Upper lobe of right lung (tissue), 1 donor: ENCODE measurements around the gene INMT. TPM values are rescaled to one million over a fixed set of nuclear protein-coding genes. Genes with fewer than 3 reads are reported as not detected.
A peak's percentile ranks its signal among the peaks of the same experiment; 100 is the strongest.

ENCODE experiments used
- ATAC-seq: fragments of 200-7000 bp; cut with Tn5 transposase; one replicate; pipeline ENCODE4 v1.9.1; 2020; ENCODE audit warnings: mild to moderate bottlenecking, moderate library complexity
- DNase-seq: peaks from one replicate; pipeline ENCODE4 v3.0.0-alpha.2; 2020
- H3K27ac ChIP-seq: fragments of 200-600 bp; one replicate; pipeline ENCODE4 v1.8.0; 2022
- H3K27me3 ChIP-seq: fragments of 200-600 bp; one replicate; pipeline ENCODE4 v1.8.0; 2022; ENCODE audit warnings: mild to moderate bottlenecking
- H3K36me3 ChIP-seq: fragments of 200-600 bp; one replicate; pipeline ENCODE4 v1.8.0; 2022
- H3K4me1 ChIP-seq: fragments of 200-600 bp; one replicate; pipeline ENCODE4 v1.8.0; 2022
- H3K4me3 ChIP-seq: fragments of 200-600 bp; one replicate; pipeline ENCODE4 v1.8.0; 2022; ENCODE audit warnings: mild to moderate bottlenecking
- H3K9me3 ChIP-seq: fragments of 200-600 bp; one replicate; pipeline ENCODE4 v1.8.0; 2022
- CTCF ChIP-seq: fragments of 200-600 bp; IDR thresholded peaks from one replicate; pipeline ENCODE4 v1.8.0; 2022; ENCODE audit warnings: antibody characterized with exemption
- intact Hi-C: fragments of 100-400 bp; cut with DNase I; formaldehyde crosslinking; loops from one replicate; pipeline ENCODE4 v1.11.0; 2022
- total RNA-seq: library from RNA; stranded (reverse); fragmentation: NEBNext Ultra II Directional; extraction: Animal tissue kit (Norgen Biotek cat#: 25700); gene quantifications from one replicate; pipeline ENCODE4 v1.2.1, GENCODE V29; 2021
- donor health status: DM: no; HTN: yes; CAD: no; lungs with severe emphysema.

Gene INMT
- total RNA-seq, 1 donor from 2014 or later: 501 TPM

- peak overlapping the region; percentile 24 for H3K27ac ChIP-seq
- H3K9me3 ChIP-seq: no peaks in the 10 kb centered on the region
- ATAC-seq (no peak), DNase-seq (no peak)
- no peak for TF ChIP-seq CTCF
- H3K36me3 ChIP-seq: no peaks in the 10 kb centered on the region
- H3K4me1 ChIP-seq: peaks cover 56% of the 10 kb centered on the region
- intact Hi-C loops: no loop called here
- no peak overlapping the region for H3K4me3 ChIP-seq
- H3K27me3 ChIP-seq: no peaks in the 10 kb centered on the region
Measured at GRCh38 chr7:30760514-30761213, 8.7 kb downstream of the INMT start.

- Histone ChIP-seq H3K4me3 (no peak overlapping the region), H3K27me3 (no peaks in the 10 kb centered on the region), H3K36me3 (no peaks in the 10 kb centered on the region), H3K9me3 (no peaks in the 10 kb centered on the region), H3K27ac (peak overlapping the region; percentile 25), H3K4me1 (peaks cover 56% of the 10 kb centered on the region)
- ATAC-seq (no peak), DNase-seq (no peak)
- TF ChIP-seq CTCF: no peak
- intact Hi-C loops: no loop called here
Measured at GRCh38 chr7:30761214-30762156, 9.6 kb downstream of the INMT start.

- no peak overlapping the region for H3K4me3 ChIP-seq
- H3K36me3 ChIP-seq: no peaks in the 10 kb centered on the region
- no peaks in the 10 kb centered on the region for H3K9me3 ChIP-seq
- peak; percentile 42 for ATAC-seq
- peaks cover 44% of the 10 kb centered on the region for H3K4me1 ChIP-seq
- no peak for TF ChIP-seq CTCF
- no peaks in the 10 kb centered on the region for H3K27me3 ChIP-seq
- DNase-seq: no peak
- intact Hi-C loops: no loop called here
- peak overlapping the region; percentile 33 for H3K27ac ChIP-seq
Measured at GRCh38 chr7:30764030-30764975, 12.4 kb downstream of the INMT start.

- ATAC-seq (peak; percentile 48), DNase-seq (no peak)
- H3K4me3 ChIP-seq: no peak overlapping the region
- H3K27me3 ChIP-seq: no peaks in the 10 kb centered on the region
- H3K9me3 ChIP-seq: no peaks in the 10 kb centered on the region
- no peaks in the 10 kb centered on the region for H3K36me3 ChIP-seq
- peaks cover 46% of the 10 kb centered on the region for H3K4me1 ChIP-seq
- peak overlapping the region; percentile 33 for H3K27ac ChIP-seq
- TF ChIP-seq CTCF: no peak
- intact Hi-C loops: no loop called here
Measured at GRCh38 chr7:30765408-30765807, 13.5 kb downstream of the INMT start.

- TF ChIP-seq CTCF: no peak
- Histone ChIP-seq H3K9me3 (no peaks in the 10 kb centered on the region), H3K27me3 (no peaks in the 10 kb centered on the region), H3K4me1 (peaks cover 19% of the 10 kb centered on the region), H3K4me3 (peak overlapping the region; percentile 91), H3K27ac (peak overlapping the region; percentile 89), H3K36me3 (no peaks in the 10 kb centered on the region)
- ATAC-seq: no peak
- intact Hi-C loops: no loop called here
- DNase-seq: no peak
Measured at GRCh38 chr7:30770845-30771173, 18.9 kb downstream of the INMT start.
